AG09309 (cell line): ENCODE measurements around the gene IL4.

Experiments used
- DNase-seq: peaks from one replicate; pipeline ENCODE4 v3.0.0-alpha.2; 2010; ENCODE audit warnings: low read depth
- H3K4me3 ChIP-seq: 2 replicates; pipeline ENCODE4 v1.5.1; 2011; ENCODE audit warnings: mild to moderate bottlenecking, low read depth, low read length, moderate library complexity; ENCODE audit not compliant: control insufficient read depth
- TF ChIP-seq, protein P1 (sequence below): IDR thresholded peaks from 2 replicates; pipeline ENCODE4 v1.5.1; 2011; ENCODE audit warnings: mild to moderate bottlenecking, low read depth, low read length, inconsistent platforms; ENCODE audit not compliant: insufficient read depth, control insufficient read depth; ENCODE audit errors: missing control alignments

IL4 gene

DNA sequence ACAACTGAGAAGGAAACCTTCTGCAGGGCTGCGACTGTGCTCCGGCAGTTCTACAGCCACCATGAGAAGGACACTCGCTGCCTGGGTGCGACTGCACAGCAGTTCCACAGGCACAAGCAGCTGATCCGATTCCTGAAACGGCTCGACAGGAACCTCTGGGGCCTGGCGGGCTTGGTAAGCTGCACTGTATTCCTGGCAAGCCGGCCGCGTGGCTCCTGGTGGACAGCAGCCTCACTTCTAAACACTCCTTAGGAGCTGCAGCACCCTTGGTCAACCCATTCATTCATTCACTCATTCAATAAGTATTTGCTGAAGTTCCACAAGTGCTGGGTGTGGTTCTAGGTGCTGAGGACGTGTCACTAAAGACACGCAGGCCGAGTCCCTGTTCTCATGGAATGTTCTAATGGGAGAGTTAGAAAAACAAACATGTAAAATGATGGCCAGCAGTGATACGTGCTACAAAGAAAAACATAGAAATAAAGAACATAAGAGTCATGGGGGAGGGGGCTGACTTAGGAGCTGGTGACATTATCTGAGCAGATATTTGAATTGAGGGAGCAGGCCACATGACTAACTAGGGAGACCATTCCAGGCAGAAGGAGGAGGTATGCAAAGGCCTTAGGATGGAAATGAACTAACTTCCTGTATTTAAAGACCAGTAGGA is 6.1 kb downstream of the IL4 start:
- no peak for DNase-seq
- TF ChIP-seq, protein P1, sequence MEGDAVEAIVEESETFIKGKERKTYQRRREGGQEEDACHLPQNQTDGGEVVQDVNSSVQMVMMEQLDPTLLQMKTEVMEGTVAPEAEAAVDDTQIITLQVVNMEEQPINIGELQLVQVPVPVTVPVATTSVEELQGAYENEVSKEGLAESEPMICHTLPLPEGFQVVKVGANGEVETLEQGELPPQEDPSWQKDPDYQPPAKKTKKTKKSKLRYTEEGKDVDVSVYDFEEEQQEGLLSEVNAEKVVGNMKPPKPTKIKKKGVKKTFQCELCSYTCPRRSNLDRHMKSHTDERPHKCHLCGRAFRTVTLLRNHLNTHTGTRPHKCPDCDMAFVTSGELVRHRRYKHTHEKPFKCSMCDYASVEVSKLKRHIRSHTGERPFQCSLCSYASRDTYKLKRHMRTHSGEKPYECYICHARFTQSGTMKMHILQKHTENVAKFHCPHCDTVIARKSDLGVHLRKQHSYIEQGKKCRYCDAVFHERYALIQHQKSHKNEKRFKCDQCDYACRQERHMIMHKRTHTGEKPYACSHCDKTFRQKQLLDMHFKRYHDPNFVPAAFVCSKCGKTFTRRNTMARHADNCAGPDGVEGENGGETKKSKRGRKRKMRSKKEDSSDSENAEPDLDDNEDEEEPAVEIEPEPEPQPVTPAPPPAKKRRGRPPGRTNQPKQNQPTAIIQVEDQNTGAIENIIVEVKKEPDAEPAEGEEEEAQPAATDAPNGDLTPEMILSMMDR, result no peak
- H3K4me3 ChIP-seq, result no peak overlapping the region

- DNase-seq, result no peak
- H3K4me3 ChIP-seq, result no peak overlapping the region
- TF ChIP-seq, protein P1, result no peak
Observed at GRCh38 chr5:132680780-132681475, 7.1 kb downstream of the IL4 start.

DNA sequence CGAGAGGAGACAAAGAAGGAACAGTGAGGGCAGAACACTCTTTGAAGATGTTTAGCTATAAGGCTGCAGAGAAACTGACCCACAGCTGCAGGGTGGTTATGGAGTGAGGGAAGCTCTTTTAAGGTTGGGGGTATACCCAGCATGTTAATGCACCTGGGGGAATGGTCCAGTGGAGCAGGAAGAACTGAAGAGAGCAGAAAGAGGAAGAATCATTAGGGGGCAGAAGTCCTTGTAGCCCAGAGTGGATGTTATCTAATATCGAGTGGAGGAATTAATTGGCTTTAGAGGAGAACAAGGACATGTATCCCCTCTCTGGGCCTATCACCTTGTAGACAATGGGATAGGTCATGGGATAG is 7.7 kb downstream of the IL4 start:
- no peak overlapping the region for H3K4me3 ChIP-seq
- TF ChIP-seq, protein P1, result no peak
- no peak for DNase-seq

DNA sequence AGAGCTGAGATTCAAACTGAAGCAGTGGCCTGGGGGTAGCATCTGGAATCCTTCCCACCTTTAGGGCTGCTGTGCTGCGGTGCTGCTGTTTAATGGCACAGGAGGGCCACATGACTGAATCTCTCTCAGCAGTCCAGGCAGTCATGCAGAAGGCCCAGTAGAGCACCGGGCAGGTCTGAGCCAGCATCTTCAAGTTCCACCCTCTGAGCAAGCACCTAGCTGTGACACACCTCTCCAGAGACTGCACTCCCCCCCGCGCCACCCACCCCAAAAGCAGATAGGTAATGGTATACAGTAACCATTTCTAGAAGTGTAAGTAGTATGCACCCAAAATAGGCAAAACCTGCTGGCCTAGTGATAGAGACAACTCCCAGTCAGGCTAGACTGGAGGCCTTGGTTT is 8.2 kb downstream of the IL4 start:
- H3K4me3 ChIP-seq, result no peak overlapping the region
- no peak for DNase-seq
- TF ChIP-seq, protein P1, result no peak

- DNase-seq, result no peak
- TF ChIP-seq, protein P1, result no peak
Observed at GRCh38 chr5:132684491-132684890, 10.7 kb downstream of the IL4 start.

GRCh38 chr5:132684922-132685720 is 11.3 kb downstream of the IL4 start:
- TF ChIP-seq, protein P1, result no peak
- no peak overlapping the region for H3K4me3 ChIP-seq
- DNase-seq, result no peak

More at GRCh38 chr5:132684491-132684890, 10.7 kb downstream of the IL4 start:
- no peak overlapping the region for H3K4me3 ChIP-seq
